ENCODE results near the gene NOXRED1.

The NOXRED1 gene

DNA sequence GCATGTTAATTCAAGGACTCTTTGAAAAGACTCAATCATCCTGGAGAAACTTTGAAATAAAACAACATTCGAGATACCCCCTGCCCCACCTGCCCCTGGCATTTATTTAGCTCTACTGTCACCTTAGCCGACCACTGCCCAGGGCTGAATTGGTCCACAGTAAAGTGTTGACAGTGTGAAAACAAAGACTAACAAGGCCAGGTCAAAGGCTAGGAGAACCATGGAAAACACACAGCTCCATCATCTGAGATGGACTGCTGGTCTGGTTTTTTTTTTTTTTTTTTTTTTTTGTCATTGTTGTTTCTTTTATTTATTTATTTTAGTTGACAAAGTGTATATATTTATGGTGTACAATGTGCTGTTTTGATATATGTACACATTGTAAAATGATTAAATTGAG lies 76.8 kb downstream of the NOXRED1 start:
- no peaks in the 10 kb centered on the region for H3K9me2 ChIP-seq (replicated peaks; ENCODE audit: control insufficient read depth, low read length)
- H3K27me3 ChIP-seq (ENCODE audit: control insufficient read depth, low read length): no peaks in the 10 kb centered on the region
- H3K79me2 ChIP-seq (ENCODE audit: control insufficient read depth, low read length): peaks cover 7% of the 10 kb centered on the region; the same call in 1 of the 2 replicates
- no peak for TF ChIP-seq EZH2phosphoT487 (IDR thresholded peaks at IDR 0.05; ENCODE audit: borderline replicate concordance, low read length)
- TF ChIP-seq, protein P1, sequence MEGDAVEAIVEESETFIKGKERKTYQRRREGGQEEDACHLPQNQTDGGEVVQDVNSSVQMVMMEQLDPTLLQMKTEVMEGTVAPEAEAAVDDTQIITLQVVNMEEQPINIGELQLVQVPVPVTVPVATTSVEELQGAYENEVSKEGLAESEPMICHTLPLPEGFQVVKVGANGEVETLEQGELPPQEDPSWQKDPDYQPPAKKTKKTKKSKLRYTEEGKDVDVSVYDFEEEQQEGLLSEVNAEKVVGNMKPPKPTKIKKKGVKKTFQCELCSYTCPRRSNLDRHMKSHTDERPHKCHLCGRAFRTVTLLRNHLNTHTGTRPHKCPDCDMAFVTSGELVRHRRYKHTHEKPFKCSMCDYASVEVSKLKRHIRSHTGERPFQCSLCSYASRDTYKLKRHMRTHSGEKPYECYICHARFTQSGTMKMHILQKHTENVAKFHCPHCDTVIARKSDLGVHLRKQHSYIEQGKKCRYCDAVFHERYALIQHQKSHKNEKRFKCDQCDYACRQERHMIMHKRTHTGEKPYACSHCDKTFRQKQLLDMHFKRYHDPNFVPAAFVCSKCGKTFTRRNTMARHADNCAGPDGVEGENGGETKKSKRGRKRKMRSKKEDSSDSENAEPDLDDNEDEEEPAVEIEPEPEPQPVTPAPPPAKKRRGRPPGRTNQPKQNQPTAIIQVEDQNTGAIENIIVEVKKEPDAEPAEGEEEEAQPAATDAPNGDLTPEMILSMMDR (IDR thresholded peaks at IDR 0.05; ENCODE audit: low read depth, low read length, poor library complexity, severe bottlenecking): no peak
- H3K4me1 ChIP-seq (ENCODE audit: control insufficient read depth, low read length): peaks cover 27% of the 10 kb centered on the region
- H3K4me2 ChIP-seq (ENCODE audit: low read length): no peak overlapping the region
- H3F3A ChIP-seq (ENCODE audit: control insufficient read depth, insufficient read depth): peaks cover 3% of the 10 kb centered on the region; the same call in 1 of the 2 replicates
- no peaks in the 10 kb centered on the region for H4K20me1 ChIP-seq (ENCODE audit: control insufficient read depth, insufficient read depth, low read depth, low read length)
- H3K4me3 ChIP-seq (ENCODE audit: low read length): no peak overlapping the region
- H3K36me3 ChIP-seq (ENCODE audit: control insufficient read depth, low read length): peaks cover 82% of the 10 kb centered on the region
- no peaks in the 10 kb centered on the region for H3K9me3 ChIP-seq (ENCODE audit: control insufficient read depth, insufficient read depth, low read length)
- H3K27ac ChIP-seq (ENCODE audit: low read depth, low read length): no peak overlapping the region

DNA sequence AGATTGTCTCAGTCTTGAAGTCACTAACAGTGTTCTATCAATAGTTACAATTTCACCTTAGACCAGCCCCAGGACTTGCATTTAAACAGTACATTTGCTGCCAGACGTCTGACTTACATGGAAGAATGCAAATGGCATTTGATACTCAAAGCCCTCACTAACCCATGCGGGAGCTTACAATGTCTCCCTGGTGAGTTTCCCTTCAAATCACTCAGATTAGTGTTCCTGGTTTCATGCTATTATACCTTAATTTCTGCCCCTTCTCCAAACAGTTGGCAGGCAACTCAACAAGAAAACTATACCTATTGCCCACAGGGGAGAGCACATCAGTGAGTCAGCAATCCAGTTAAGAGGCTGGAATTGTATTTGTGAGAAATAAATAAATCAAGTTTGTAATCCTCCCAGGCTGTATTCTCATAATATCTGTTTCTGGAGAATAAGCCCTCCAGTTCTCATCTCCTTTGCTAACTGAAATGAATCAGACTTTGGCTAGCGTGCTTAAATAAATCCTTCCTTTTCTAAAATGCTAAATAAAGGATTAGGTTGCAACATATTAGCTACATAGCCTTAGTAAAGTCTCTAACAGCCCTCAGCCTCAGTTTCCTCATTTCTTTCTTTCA lies 78.8 kb downstream of the NOXRED1 start:
- peaks cover 21% of the 10 kb centered on the region for H3K4me1 ChIP-seq (ENCODE audit: control insufficient read depth, low read length)
- H4K20me1 ChIP-seq (ENCODE audit: control insufficient read depth, insufficient read depth, low read depth, low read length): no peaks in the 10 kb centered on the region
- peaks cover 84% of the 10 kb centered on the region for H3K36me3 ChIP-seq (ENCODE audit: control insufficient read depth, low read length)
- no peak overlapping the region for H3K4me3 ChIP-seq (ENCODE audit: low read length)
- H3K9me2 ChIP-seq (replicated peaks; ENCODE audit: control insufficient read depth, low read length): no peaks in the 10 kb centered on the region
- H3F3A ChIP-seq (ENCODE audit: control insufficient read depth, insufficient read depth): no peaks in the 10 kb centered on the region
- no peak overlapping the region for H3K4me2 ChIP-seq (ENCODE audit: low read length)
- H3K27me3 ChIP-seq (ENCODE audit: control insufficient read depth, low read length): no peaks in the 10 kb centered on the region
- H3K79me2 ChIP-seq (ENCODE audit: control insufficient read depth, low read length): peaks cover 7% of the 10 kb centered on the region; the same call in 1 of the 2 replicates
- no peaks in the 10 kb centered on the region for H3K9me3 ChIP-seq (ENCODE audit: control insufficient read depth, insufficient read depth, low read length)
- no peak overlapping the region for H3K27ac ChIP-seq (ENCODE audit: low read depth, low read length)
- TF ChIP-seq EZH2phosphoT487 (IDR thresholded peaks at IDR 0.05; ENCODE audit: borderline replicate concordance, low read length): no peak
- TF ChIP-seq, protein P1 (IDR thresholded peaks at IDR 0.05; ENCODE audit: low read depth, low read length, poor library complexity, severe bottlenecking): no peak

All from DOHH2 (cell line).